DOHH2 (cell line): ENCODE measurements around the gene TSSK2.
"Not testable (repeated sequence)": the region's sequence is repeated elsewhere in the genome, so short reads cannot be mapped to it uniquely, and the experiment has no call there.

Experiments
- H3F3A ChIP-seq: fragments of 200-600 bp; sonication (generic), shearing (Covaris generic); 2 replicates; pipeline ENCODE4 v1.6.0; 2016; ENCODE audit warnings: antibody characterized with exemption, mild to moderate bottlenecking; ENCODE audit not compliant: control insufficient read depth, insufficient read depth
- H3K27ac ChIP-seq: fragments of 200-600 bp; sonication (generic); 2 replicates; pipeline ENCODE4 v1.5.1; 2014; ENCODE audit warnings: low read depth, mild to moderate bottlenecking, low read length, moderate library complexity
- H3K27me3 ChIP-seq: fragments of 200-600 bp; sonication (generic); 2 replicates; pipeline ENCODE4 v1.6.1; 2014; ENCODE audit warnings: mild to moderate bottlenecking, low read length, mixed read lengths; ENCODE audit not compliant: control insufficient read depth
- H3K36me3 ChIP-seq: fragments of 200-600 bp; sonication (generic); 2 replicates; pipeline ENCODE4 v1.6.1; 2014; ENCODE audit warnings: mild to moderate bottlenecking, low read length, moderate library complexity, mixed read lengths; ENCODE audit not compliant: control insufficient read depth
- H3K4me1 ChIP-seq: fragments of 200-600 bp; sonication (generic); 2 replicates; pipeline ENCODE4 v1.6.1; 2014; ENCODE audit warnings: mild to moderate bottlenecking, low read length, mixed read lengths; ENCODE audit not compliant: control insufficient read depth
- H3K4me2 ChIP-seq: fragments of 200-600 bp; sonication (generic); 2 replicates; pipeline ENCODE4 v1.6.0; 2014; ENCODE audit warnings: mild to moderate bottlenecking, low read length, moderate library complexity
- H3K4me3 ChIP-seq: fragments of 200-600 bp; sonication (generic); 2 replicates; pipeline ENCODE4 v1.5.1; 2014; ENCODE audit warnings: mild to moderate bottlenecking, low read length, mixed read lengths
- H3K79me2 ChIP-seq: fragments of 200-600 bp; sonication (generic); 2 replicates; pipeline ENCODE4 v1.6.1; 2014; ENCODE audit warnings: mild to moderate bottlenecking, low read length, mixed read lengths; ENCODE audit not compliant: control insufficient read depth
- H3K9me2 ChIP-seq: fragments of 200-600 bp; sonication (generic); replicated peaks from 2 replicates; pipeline ENCODE4 v1.6.1; 2014; ENCODE audit warnings: mild to moderate bottlenecking, low read length, mixed read lengths; ENCODE audit not compliant: control insufficient read depth
- H3K9me3 ChIP-seq: fragments of 200-600 bp; sonication (generic); 2 replicates; pipeline ENCODE4 v1.6.1; 2014; ENCODE audit warnings: antibody characterized with exemption, low read length, mixed read lengths; ENCODE audit not compliant: control insufficient read depth, insufficient read depth
- H4K20me1 ChIP-seq: fragments of 200-600 bp; sonication (generic); 2 replicates; pipeline ENCODE4 v1.6.0; 2014; ENCODE audit warnings: low read depth, mild to moderate bottlenecking, antibody characterized with exemption, low read length, moderate library complexity; ENCODE audit not compliant: control insufficient read depth, insufficient read depth
- EZH2phosphoT487 ChIP-seq: fragments of 200-600 bp; sonication (generic); IDR thresholded peaks from 2 replicates; pipeline ENCODE4 v1.6.1; 2017; ENCODE audit warnings: borderline replicate concordance, mild to moderate bottlenecking, antibody characterized with exemption, low read length, moderate library complexity, mixed read lengths
- TF ChIP-seq, protein P1 (sequence below): fragments of 200-600 bp; sonication (generic); IDR thresholded peaks from one replicate; pipeline ENCODE4 v1.5.1; 2014; ENCODE audit warnings: antibody characterized with exemption, mild to moderate bottlenecking, low read depth, low read length; ENCODE audit not compliant: poor library complexity, severe bottlenecking

TSSK2 gene

GRCh38 chr22:19151329-19152191 is 20.5 kb downstream of the TSSK2 start:
- TF ChIP-seq, protein P1, sequence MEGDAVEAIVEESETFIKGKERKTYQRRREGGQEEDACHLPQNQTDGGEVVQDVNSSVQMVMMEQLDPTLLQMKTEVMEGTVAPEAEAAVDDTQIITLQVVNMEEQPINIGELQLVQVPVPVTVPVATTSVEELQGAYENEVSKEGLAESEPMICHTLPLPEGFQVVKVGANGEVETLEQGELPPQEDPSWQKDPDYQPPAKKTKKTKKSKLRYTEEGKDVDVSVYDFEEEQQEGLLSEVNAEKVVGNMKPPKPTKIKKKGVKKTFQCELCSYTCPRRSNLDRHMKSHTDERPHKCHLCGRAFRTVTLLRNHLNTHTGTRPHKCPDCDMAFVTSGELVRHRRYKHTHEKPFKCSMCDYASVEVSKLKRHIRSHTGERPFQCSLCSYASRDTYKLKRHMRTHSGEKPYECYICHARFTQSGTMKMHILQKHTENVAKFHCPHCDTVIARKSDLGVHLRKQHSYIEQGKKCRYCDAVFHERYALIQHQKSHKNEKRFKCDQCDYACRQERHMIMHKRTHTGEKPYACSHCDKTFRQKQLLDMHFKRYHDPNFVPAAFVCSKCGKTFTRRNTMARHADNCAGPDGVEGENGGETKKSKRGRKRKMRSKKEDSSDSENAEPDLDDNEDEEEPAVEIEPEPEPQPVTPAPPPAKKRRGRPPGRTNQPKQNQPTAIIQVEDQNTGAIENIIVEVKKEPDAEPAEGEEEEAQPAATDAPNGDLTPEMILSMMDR = no peak
- no peak for TF ChIP-seq EZH2phosphoT487
- H3K9me3 ChIP-seq = no peaks in the 10 kb centered on the region
- H3K4me1 ChIP-seq = no peaks in the 10 kb centered on the region
- no peaks in the 10 kb centered on the region for H3K36me3 ChIP-seq
- no peak overlapping the region for H3K4me2 ChIP-seq
- peaks cover 3% of the 10 kb centered on the region; the same call in 1 of the 2 replicates for H3K27me3 ChIP-seq
- H3F3A ChIP-seq = no peaks in the 10 kb centered on the region
- no peaks in the 10 kb centered on the region for H3K79me2 ChIP-seq
- no peak overlapping the region for H3K4me3 ChIP-seq
- H3K27ac ChIP-seq = no peak overlapping the region
- no peaks in the 10 kb centered on the region for H3K9me2 ChIP-seq
- H4K20me1 ChIP-seq = no peaks in the 10 kb centered on the region

DNA sequence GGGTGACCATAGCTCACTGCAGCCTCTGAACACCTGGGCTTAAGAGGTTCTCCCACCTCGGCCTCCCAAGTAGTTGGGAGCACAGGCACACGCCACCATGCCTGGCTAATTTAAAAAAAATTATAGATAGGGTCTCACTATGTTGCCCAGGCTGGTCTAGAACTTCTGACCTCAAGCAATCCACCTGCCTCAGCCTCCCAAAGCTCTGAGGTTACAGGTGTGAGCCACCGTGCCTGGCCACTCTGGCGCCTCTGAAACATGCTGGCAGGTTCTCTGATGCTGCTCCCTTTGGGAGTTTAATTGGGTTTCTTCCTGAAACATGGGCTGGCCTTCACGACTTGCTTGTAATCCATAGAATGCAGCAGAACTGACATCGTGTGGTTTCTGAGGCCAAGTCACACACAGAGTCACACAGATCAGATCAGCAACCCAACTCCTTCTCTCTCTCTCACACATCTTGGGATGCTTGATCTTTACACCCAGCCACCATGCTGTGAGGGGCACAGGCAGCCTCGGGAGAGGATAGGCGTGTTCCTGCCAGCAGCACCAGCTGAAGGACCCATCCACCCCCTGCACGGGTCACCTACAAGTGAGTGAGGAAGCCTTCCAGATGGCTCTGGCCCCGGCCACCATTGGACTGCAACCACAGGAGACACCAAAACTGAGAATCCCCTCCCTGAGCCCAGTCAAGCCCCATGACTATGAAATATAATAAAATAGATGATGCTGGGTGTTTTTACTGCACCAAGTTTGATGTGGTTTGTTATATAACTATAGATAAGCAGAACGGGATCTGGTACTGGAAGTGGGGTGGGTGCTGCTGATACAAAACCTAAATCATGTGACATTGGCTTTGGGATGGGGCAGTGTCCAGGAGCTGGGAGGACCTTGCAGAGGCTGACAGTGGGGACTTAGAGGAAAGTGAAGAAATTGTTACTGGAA is 22.1 kb downstream of the TSSK2 start:
- H3K27me3 ChIP-seq = peaks cover 3% of the 10 kb centered on the region; the same call in 1 of the 2 replicates
- no peak for TF ChIP-seq EZH2phosphoT487
- TF ChIP-seq, protein P1 = no peak
- H3K9me3 ChIP-seq = no peaks in the 10 kb centered on the region
- no peaks in the 10 kb centered on the region for H3F3A ChIP-seq
- H3K4me3 ChIP-seq = no peak overlapping the region
- no peaks in the 10 kb centered on the region for H3K4me1 ChIP-seq
- H3K36me3 ChIP-seq = no peaks in the 10 kb centered on the region
- no peaks in the 10 kb centered on the region for H3K79me2 ChIP-seq
- H4K20me1 ChIP-seq = no peaks in the 10 kb centered on the region
- no peak overlapping the region for H3K27ac ChIP-seq
- no peaks in the 10 kb centered on the region for H3K9me2 ChIP-seq
- H3K4me2 ChIP-seq = no peak overlapping the region

DNA sequence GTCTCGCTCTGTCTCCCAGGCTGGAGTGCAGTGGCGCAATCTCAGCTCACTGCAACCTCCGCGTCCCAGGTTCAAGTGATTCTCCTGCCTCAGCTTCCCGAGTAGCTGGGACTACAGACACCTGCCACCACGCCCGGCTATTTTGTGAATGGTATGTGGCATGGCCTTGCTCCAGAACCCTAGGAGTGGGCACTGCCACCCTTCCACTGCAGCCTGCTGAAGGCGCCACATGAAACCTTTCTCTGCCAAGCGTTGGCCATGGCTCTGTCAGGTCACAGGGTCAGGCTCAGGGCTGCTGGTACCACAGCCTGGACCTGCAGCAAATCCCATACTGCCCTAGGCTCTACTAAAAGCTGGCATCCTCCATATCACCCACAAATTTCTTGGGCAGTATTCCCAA is 25.0 kb downstream of the TSSK2 start:
- not testable (repeated sequence) for H3K4me3 ChIP-seq, H3K9me3 ChIP-seq, H3F3A ChIP-seq, H3K9me2 ChIP-seq, H3K4me2 ChIP-seq, H3K27me3 ChIP-seq, H3K79me2 ChIP-seq, H4K20me1 ChIP-seq, H3K36me3 ChIP-seq, H3K4me1 ChIP-seq, H3K27ac ChIP-seq

- not testable (repeated sequence) for H3K79me2 ChIP-seq, H3K9me3 ChIP-seq, H3K9me2 ChIP-seq, H3F3A ChIP-seq, H3K27me3 ChIP-seq, H3K36me3 ChIP-seq, H4K20me1 ChIP-seq, H3K4me3 ChIP-seq, H3K4me2 ChIP-seq, H3K27ac ChIP-seq, H3K4me1 ChIP-seq
Observed at GRCh38 chr22:19158649-19159048, 27.5 kb downstream of the TSSK2 start.
